ENCODE results near the gene TRIM24. TPM values are rescaled to one million over a fixed set of nuclear protein-coding genes. Genes with fewer than 3 reads are reported as not detected.

The TRIM24 gene
- total and polyA plus RNA-seq, 8 donors: 4.4 to 19.2 (median 12.4) TPM

DNA sequence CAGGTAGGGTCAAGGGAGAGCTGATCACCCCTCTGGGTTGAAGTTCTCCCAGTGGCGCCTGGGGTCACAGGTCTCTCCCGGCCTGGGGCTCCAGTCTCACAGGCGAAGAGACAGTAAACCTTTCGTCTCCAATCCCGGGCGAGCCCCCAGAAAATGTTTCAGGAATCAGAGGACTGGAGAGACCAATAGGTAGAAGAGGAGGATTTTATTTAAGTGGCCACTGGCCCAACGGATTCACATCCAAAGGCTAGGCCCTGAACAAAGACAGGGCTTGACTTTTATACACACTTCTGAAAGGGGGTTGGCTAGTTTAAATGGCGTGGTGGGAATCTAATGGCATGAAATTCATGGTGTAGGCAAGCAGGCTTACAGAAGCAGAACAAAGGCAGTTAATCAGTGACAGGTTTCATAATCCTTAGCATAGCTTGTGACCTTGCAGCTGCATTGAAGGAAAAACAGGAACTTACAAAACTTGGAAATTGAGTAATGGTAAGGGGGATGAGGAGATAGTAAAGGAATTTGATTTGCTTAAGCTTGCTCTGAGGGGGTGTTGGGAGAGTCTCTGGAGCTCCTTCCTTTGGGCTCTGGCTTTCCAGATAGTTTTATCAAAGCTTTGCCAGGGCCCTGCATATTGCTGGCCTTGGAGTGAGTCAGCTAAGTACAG, 105.5 kb downstream of the TRIM24 start:
- intact Hi-C loops (cut with DNase I): no loop called here
- no peaks in the 10 kb centered on the region for H3K27me3 ChIP-seq
- peak in 1 of 4 donors; percentile 29 for ATAC-seq
- no peak for DNase-seq
- peaks cover 0 to 6% (median 0%) of the 10 kb centered on the region in 4 donors for H3K9me3 ChIP-seq
- FAIRE-seq: no peak
- TF ChIP-seq, protein P1, sequence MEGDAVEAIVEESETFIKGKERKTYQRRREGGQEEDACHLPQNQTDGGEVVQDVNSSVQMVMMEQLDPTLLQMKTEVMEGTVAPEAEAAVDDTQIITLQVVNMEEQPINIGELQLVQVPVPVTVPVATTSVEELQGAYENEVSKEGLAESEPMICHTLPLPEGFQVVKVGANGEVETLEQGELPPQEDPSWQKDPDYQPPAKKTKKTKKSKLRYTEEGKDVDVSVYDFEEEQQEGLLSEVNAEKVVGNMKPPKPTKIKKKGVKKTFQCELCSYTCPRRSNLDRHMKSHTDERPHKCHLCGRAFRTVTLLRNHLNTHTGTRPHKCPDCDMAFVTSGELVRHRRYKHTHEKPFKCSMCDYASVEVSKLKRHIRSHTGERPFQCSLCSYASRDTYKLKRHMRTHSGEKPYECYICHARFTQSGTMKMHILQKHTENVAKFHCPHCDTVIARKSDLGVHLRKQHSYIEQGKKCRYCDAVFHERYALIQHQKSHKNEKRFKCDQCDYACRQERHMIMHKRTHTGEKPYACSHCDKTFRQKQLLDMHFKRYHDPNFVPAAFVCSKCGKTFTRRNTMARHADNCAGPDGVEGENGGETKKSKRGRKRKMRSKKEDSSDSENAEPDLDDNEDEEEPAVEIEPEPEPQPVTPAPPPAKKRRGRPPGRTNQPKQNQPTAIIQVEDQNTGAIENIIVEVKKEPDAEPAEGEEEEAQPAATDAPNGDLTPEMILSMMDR (IDR thresholded peaks at IDR 0.05): no peak
- no peak overlapping the region for H3K27ac ChIP-seq
- WGBS, 2 donors: 97 to 98% methylated on average over 8 of the region's 8 CpGs
- no peaks in the 10 kb centered on the region for H3K4me1 ChIP-seq
- H3K4me3 ChIP-seq: no peak overlapping the region
- peaks cover 0 to 69% (median 39%) of the 10 kb centered on the region in 3 donors for H3K36me3 ChIP-seq

DNA sequence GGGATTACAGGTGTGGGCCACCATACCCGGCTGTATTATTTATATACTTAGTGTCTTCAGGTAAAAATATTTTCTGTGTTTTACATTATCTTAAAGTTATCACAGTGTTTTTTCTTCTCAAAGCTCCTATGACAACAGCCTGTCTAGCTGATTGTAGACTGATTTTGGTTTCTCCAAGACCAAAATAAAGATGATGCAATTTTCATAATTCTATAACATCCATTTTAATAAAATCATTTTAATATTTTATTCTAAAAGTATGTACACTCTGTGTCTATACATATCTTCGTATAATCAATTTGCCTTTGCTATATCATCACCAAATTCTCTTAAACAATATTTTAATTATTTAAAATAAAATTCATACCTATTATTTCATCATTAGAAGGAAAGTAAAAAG, 108.6 kb downstream of the TRIM24 start:
- Histone ChIP-seq H3K36me3 (peaks cover 0 to 71% (median 36%) of the 10 kb centered on the region in 3 donors), H3K4me3 (no peak overlapping the region), H3K27ac (no peak overlapping the region), H3K27me3 (no peaks in the 10 kb centered on the region), H3K4me1 (no peaks in the 10 kb centered on the region), H3K9me3 (peaks cover 0 to 6% (median 0%) of the 10 kb centered on the region in 4 donors)
- no peak for ATAC-seq
- no peak for FAIRE-seq
- intact Hi-C loops (cut with DNase I): no loop called here
- TF ChIP-seq, protein P1 (IDR thresholded peaks at IDR 0.05): no peak
- DNase-seq: no peak
- WGBS, 2 donors: 98 to 99% methylated on average over 2 of the region's 2 CpGs

DNA sequence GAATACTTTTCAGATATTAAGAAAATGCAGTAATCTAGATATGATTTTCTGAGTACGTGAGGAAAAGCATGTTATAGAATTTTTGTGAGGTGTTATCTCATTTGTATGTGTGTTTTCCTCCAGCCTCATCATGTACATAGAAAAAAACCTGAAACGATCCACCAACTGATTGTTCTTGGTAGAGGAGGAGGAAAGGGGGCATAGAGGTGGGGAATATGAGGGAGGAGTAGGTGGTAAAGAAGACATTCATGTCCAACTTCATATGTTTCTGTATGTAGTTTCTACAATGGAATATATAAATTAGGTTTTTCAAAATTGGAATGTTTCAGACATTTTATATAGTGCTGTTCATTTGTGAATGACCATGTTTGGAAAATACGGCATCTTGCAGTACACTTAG, 109.4 kb downstream of the TRIM24 start:
- intact Hi-C loops (cut with DNase I): no loop called here
- peaks cover 0 to 6% (median 0%) of the 10 kb centered on the region in 4 donors for H3K9me3 ChIP-seq
- H3K36me3 ChIP-seq: peaks cover 0 to 63% (median 34%) of the 10 kb centered on the region in 3 donors
- TF ChIP-seq, protein P1 (IDR thresholded peaks at IDR 0.05): no peak
- FAIRE-seq (no peak), DNase-seq (no peak), ATAC-seq (no peak)
- H3K4me1 ChIP-seq: no peaks in the 10 kb centered on the region
- WGBS, 2 donors: 95 to 97% methylated on average over 3 of the region's 3 CpGs
- no peak overlapping the region for H3K4me3 ChIP-seq
- H3K27ac ChIP-seq: no peak overlapping the region
- H3K27me3 ChIP-seq: no peaks in the 10 kb centered on the region

DNA sequence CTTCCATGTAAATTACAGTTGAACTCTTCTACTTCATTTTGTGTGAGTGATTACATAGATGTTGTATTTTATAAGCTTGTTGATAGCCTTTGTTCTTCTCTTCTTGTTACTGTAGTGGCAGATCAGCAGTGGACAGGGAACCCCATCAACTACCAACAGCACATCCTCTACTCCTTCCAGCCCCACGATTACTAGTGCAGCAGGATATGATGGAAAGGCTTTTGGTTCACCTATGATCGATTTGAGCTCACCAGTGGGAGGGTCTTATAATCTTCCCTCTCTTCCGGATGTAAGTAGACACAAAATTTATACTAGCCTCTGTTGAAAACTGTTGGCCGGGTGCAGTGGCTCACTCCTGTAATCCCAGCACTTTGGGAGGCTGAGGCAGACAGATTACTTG, 110.7 kb downstream of the TRIM24 start:
- WGBS, 2 donors: 97 to 98% methylated on average over 4 of the region's 4 CpGs
- DNase-seq (no peak), ATAC-seq (no peak), FAIRE-seq (no peak)
- H3K36me3 ChIP-seq: peaks cover 0 to 54% (median 32%) of the 10 kb centered on the region in 3 donors
- no peaks in the 10 kb centered on the region for H3K4me1 ChIP-seq
- intact Hi-C loops (cut with DNase I): no loop called here
- H3K27me3 ChIP-seq: no peaks in the 10 kb centered on the region
- TF ChIP-seq, protein P1 (IDR thresholded peaks at IDR 0.05): no peak
- no peaks in the 10 kb centered on the region for H3K9me3 ChIP-seq
- no peak overlapping the region for H3K27ac ChIP-seq
- H3K4me3 ChIP-seq: no peak overlapping the region

DNA sequence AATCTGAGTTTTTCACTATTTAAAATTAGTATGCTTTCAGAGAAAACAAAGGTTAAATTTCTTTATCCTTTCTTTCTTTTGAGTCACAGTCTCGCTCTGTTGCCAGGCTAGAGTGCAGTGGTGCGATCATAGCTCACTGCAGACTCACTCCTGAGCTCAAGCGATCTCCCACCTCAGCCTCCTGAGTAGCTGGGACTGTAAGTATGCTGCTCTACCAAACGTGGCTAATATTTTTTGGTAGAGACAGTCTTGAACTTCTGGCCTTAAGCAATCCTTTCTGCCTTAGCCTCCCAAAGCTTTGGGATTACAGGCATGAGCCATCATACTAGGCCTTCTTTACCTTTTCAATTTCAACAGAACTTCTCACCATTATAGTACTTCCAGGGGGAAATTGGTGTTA, 113.7 kb downstream of the TRIM24 start:
- DNase-seq (no peak), FAIRE-seq (no peak), ATAC-seq (no peak)
- intact Hi-C loops (cut with DNase I): no loop called here
- no peaks in the 10 kb centered on the region for H3K27me3 ChIP-seq
- no peak overlapping the region for H3K27ac ChIP-seq
- WGBS, 2 donors: 65 to 79% methylated on average over 4 of the region's 4 CpGs
- H3K4me1 ChIP-seq: no peaks in the 10 kb centered on the region
- H3K36me3 ChIP-seq: peaks cover 2 to 45% (median 23%) of the 10 kb centered on the region in 3 donors
- TF ChIP-seq, protein P1 (IDR thresholded peaks at IDR 0.05): no peak
- no peaks in the 10 kb centered on the region for H3K9me3 ChIP-seq
- no peak overlapping the region for H3K4me3 ChIP-seq
